ENCODE results near the gene ANGPTL4. TPM values are rescaled to one million over a fixed set of nuclear protein-coding genes. Genes with fewer than 3 reads are reported as not detected.

The ANGPTL4 gene
- total and polyA plus RNA-seq, 9 of the 15 experiments (the other 6 are each of a cell fraction or from before 2014, with no cell fraction given) = 0.05 to 0.77 (median 0.22) TPM; not detected in 4

DNA sequence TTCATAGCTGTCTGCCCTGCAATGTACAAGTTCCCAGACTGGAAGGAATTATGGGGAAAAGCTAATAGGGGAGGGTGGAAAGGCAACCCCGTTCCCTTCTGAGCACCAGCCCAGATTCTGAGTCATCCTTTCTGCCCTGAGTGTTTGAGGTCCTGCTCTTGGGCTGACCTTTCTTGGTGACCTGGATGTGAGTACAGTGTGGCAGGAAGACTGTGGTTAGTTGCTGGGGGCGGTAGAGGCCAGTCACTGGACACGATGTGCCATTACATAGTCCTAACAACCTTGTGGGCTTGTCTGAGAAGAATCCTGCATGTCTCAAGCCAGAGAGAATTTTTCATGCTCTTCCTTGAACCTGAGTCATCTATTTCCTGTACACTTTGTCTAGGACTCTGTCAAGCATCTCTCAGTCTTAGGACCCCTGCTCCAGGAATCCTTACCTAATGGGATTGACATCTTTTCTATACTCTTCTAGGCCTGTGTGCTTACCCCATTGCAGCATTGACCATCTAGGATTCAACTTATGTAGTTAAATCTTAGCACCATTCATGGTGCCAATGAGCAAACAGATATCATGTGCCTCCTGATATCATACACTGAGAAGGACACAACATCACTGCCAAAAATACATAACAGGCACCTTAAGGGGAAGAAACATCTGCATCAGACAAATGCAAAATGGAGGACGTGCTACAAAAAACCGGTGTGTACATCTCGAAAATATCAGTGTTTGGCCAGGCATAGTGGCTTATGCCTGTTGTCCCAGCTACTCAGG lies 8.1 kb upstream of the ANGPTL4 start (continued):
- TF ChIP-seq, protein P1, sequence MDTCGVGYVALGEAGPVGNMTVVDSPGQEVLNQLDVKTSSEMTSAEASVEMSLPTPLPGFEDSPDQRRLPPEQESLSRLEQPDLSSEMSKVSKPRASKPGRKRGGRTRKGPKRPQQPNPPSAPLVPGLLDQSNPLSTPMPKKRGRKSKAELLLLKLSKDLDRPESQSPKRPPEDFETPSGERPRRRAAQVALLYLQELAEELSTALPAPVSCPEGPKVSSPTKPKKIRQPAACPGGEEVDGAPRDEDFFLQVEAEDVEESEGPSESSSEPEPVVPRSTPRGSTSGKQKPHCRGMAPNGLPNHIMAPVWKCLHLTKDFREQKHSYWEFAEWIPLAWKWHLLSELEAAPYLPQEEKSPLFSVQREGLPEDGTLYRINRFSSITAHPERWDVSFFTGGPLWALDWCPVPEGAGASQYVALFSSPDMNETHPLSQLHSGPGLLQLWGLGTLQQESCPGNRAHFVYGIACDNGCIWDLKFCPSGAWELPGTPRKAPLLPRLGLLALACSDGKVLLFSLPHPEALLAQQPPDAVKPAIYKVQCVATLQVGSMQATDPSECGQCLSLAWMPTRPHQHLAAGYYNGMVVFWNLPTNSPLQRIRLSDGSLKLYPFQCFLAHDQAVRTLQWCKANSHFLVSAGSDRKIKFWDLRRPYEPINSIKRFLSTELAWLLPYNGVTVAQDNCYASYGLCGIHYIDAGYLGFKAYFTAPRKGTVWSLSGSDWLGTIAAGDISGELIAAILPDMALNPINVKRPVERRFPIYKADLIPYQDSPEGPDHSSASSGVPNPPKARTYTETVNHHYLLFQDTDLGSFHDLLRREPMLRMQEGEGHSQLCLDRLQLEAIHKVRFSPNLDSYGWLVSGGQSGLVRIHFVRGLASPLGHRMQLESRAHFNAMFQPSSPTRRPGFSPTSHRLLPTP (IDR thresholded peaks at IDR 0.05; ENCODE audit: borderline replicate concordance, extremely low read depth, insufficient read length) = no peak
- no peak for TF ChIP-seq FOXK1 (CRISPR knock-in tag; IDR thresholded peaks at IDR 0.05; ENCODE audit: borderline replicate concordance)
- peak; percentile 59 for TF ChIP-seq NFE2 (IDR thresholded peaks at IDR 0.05; ENCODE audit: low read depth)
- peak; percentile 50; the same call in 1 of the 2 replicates for TF ChIP-seq ZBTB7A (IDR thresholded peaks at IDR 0.05; ENCODE audit: borderline replicate concordance, control insufficient read depth, low read depth, low read length)
- TF ChIP-seq BACH1 (tag; IDR thresholded peaks at IDR 0.05) = peak; percentile 56; the same call in 1 of the 2 replicates
- TF ChIP-seq POLR2A (conservative IDR thresholded peaks at IDR 0.05) = no peak
- TF ChIP-seq, protein P2, sequence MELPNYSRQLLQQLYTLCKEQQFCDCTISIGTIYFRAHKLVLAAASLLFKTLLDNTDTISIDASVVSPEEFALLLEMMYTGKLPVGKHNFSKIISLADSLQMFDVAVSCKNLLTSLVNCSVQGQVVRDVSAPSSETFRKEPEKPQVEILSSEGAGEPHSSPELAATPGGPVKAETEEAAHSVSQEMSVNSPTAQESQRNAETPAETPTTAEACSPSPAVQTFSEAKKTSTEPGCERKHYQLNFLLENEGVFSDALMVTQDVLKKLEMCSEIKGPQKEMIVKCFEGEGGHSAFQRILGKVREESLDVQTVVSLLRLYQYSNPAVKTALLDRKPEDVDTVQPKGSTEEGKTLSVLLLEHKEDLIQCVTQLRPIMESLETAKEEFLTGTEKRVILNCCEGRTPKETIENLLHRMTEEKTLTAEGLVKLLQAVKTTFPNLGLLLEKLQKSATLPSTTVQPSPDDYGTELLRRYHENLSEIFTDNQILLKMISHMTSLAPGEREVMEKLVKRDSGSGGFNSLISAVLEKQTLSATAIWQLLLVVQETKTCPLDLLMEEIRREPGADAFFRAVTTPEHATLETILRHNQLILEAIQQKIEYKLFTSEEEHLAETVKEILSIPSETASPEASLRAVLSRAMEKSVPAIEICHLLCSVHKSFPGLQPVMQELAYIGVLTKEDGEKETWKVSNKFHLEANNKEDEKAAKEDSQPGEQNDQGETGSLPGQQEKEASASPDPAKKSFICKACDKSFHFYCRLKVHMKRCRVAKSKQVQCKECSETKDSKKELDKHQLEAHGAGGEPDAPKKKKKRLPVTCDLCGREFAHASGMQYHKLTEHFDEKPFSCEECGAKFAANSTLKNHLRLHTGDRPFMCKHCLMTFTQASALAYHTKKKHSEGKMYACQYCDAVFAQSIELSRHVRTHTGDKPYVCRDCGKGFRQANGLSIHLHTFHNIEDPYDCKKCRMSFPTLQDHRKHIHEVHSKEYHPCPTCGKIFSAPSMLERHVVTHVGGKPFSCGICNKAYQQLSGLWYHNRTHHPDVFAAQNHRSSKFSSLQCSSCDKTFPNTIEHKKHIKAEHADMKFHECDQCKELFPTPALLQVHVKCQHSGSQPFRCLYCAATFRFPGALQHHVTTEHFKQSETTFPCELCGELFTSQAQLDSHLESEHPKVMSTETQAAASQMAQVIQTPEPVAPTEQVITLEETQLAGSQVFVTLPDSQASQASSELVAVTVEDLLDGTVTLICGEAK (IDR thresholded peaks at IDR 0.05) = peak; percentile 54; the same call in 1 of the 2 replicates
- TF ChIP-seq, protein P2 (CRISPR knock-in tag; IDR thresholded peaks at IDR 0.05) = no peak
- TF ChIP-seq DPF2 (IDR thresholded peaks at IDR 0.05) = peak; percentile 84
- TF ChIP-seq, protein P3, sequence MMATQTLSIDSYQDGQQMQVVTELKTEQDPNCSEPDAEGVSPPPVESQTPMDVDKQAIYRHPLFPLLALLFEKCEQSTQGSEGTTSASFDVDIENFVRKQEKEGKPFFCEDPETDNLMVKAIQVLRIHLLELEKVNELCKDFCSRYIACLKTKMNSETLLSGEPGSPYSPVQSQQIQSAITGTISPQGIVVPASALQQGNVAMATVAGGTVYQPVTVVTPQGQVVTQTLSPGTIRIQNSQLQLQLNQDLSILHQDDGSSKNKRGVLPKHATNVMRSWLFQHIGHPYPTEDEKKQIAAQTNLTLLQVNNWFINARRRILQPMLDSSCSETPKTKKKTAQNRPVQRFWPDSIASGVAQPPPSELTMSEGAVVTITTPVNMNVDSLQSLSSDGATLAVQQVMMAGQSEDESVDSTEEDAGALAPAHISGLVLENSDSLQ (IDR thresholded peaks at IDR 0.05) = peak; percentile 27; the same call in 1 of the 2 replicates
- TF ChIP-seq RCOR1 (IDR thresholded peaks at IDR 0.05; ENCODE audit: borderline replicate concordance in 1 of 2, low read depth in 2 of 2, low read length in 2 of 2) = peak in 1 of 2 experiments; percentile 92; a peak in 2 of 4 replicates
- peak; percentile 48; the same call in 1 of the 2 replicates for TF ChIP-seq C11orf30 (IDR thresholded peaks at IDR 0.05; ENCODE audit: low read depth)
- peak; percentile 48; the same call in 1 of the 2 replicates for TF ChIP-seq ATF7 (IDR thresholded peaks at IDR 0.05)
- no peak for TF ChIP-seq SIN3B (IDR thresholded peaks at IDR 0.05; ENCODE audit: low read depth)
- peak in 1 of 2 experiments; percentile 27 for TF ChIP-seq NCOA2 (IDR thresholded peaks at IDR 0.05; ENCODE audit: partially characterized antibody in 2 of 2)
